HG02981 (cell line): Measurements from ENCODE around the gene CDC42EP1.
"Not testable (repeated sequence)": the region's sequence is repeated elsewhere in the genome, so short reads cannot be mapped to it uniquely, and the experiment has no call there.

Source experiments
- ATAC-seq: cut with Tn5 transposase; IDR thresholded peaks from one replicate; pipeline ENCODE4 v1.9.1; 2021; ENCODE audit warnings: mild to moderate bottlenecking, moderate library complexity; ENCODE audit not compliant: unreplicated experiment

Gene CDC42EP1

GRCh38 chr22:37533995-37534394, 26.3 kb upstream of the CDC42EP1 start:
- ATAC-seq, result no peak

- ATAC-seq, result no peak
Observed at GRCh38 chr22:37534445-37534844, 25.8 kb upstream of the CDC42EP1 start.

DNA sequence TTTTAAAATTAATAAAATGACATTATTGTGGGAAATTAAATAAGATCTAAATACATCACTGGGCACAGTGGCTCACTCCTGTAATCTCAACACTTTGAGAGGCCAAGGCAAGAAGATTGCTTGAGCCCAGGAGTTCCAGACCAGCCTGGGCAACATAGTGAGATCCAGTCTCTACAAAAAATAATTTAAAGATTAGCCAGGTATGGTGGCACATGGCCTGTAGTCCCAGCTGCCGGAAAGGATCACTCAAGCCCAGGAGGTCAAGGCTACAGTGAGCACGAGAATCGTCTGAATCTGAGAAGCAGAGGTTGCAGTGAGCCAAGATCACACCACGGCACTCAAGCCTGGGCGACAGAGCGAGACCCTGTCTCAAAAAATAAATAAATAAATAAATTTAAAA, 25.1 kb upstream of the CDC42EP1 start:
- no peak for ATAC-seq

GRCh38 chr22:37538590-37539357, 21.5 kb upstream of the CDC42EP1 start:
- ATAC-seq, result peak; percentile 94

DNA sequence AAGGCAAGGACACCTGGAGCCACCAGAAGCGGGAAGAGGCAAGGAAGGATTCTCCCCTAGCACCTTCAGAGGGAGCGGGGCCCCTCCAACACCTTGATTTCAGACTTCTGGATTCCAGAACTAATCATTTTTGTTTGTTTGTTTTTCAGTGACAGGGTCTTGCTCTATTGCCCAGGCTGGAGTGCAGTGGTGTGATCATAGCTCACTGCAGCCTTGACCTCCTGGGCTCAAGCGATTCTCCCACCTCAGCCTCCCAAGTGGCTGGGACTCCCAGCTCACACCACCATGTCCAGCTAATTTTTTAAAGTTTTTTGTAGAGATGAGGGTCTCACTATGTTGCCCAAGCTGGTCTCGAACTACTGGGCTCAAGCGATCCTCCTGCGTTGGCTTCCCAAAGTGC, 20.5 kb upstream of the CDC42EP1 start:
- ATAC-seq, result not testable (repeated sequence)

- not testable (repeated sequence) for ATAC-seq
Observed at GRCh38 chr22:37542416-37542815, 17.9 kb upstream of the CDC42EP1 start.

- ATAC-seq, result no peak
Observed at GRCh38 chr22:37542959-37543358, 17.3 kb upstream of the CDC42EP1 start.

- ATAC-seq, result no peak
Observed at GRCh38 chr22:37544955-37545702, 15.2 kb upstream of the CDC42EP1 start.

GRCh38 chr22:37545703-37546436, 14.4 kb upstream of the CDC42EP1 start:
- no peak for ATAC-seq

- ATAC-seq, result no peak
Observed at GRCh38 chr22:37546437-37547250, 13.6 kb upstream of the CDC42EP1 start.

GRCh38 chr22:37547251-37547741, 13.0 kb upstream of the CDC42EP1 start:
- ATAC-seq, result no peak

GRCh38 chr22:37549704-37550059, 10.6 kb upstream of the CDC42EP1 start:
- ATAC-seq, result no peak

- ATAC-seq, result not testable (repeated sequence)
Observed at GRCh38 chr22:37550921-37551320, 9.4 kb upstream of the CDC42EP1 start.

DNA sequence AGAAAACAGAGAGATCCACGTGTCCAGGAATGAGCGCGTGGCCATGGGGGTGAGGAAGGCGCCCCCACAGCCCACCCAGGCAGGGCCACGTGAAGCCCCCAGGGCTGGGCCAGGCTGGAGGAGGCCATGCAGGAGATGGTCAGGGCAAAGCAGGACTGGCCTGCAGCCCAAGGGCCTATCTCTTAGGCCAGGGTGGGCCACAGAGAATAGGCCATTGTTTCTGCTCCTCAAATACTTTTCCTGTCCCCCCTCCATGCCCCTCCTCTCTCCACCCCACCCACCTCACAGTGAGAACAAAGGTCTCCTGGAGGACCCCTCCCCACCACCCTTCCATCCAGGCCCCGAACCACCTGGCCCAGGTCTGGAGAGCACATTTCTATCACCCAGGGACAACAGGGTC, 8.3 kb upstream of the CDC42EP1 start:
- no peak for ATAC-seq

GRCh38 chr22:37552524-37553163, 7.6 kb upstream of the CDC42EP1 start:
- no peak for ATAC-seq

- ATAC-seq, result no peak
Observed at GRCh38 chr22:37553725-37554124, 6.6 kb upstream of the CDC42EP1 start.

DNA sequence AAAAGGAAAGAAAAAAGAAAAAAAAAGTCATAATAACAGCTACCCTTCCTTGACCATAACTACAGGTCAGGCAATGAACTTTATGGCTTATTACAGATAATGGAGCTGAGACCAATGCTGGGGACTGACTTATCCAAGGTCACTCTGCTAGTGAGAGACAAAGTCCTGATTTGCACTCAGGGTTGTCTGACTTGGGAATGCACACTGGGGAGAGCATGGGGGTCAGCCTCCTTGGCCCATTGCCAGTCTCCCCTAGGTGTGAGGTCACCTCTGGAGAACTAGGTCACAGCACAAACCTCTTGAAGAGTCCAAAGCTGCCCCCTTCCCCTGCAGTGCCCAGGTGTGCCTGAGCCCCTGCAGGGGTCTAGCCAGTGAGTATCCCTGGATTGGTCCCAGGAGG, 5.3 kb upstream of the CDC42EP1 start:
- ATAC-seq, result no peak

GRCh38 chr22:37556710-37557109, 3.6 kb upstream of the CDC42EP1 start:
- ATAC-seq, result no peak

DNA sequence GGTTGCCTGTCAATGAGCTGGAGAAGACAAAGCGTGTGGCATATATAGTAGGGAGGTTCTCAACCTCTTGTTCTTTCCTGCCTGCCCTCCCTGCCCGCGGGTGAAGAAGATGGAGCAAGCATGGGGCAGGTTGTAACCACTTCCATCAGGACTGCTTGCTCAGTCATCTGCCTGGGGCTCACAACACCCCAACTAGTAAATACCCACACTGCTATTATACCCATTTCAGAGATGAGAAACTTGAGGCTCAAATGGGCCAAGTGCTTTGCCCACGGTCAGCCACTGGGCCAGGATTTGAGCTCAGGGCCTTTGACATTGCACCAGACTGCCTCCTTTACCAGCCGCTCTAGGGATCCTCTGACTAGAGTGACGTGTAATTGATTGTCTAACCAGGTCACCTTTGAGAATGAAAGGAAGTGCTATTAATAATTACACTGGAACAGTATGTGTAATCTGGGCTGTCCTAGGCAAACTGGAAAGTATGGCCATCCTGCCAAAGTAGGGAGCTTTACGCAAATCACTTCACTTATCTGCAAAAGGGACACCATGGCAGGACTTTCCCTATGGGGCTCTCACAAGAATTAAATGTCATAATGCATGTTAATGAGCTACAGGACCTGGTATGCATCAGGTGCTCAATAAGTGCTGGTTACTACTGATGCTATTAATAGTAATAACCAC, 2.8 kb upstream of the CDC42EP1 start:
- no peak for ATAC-seq

GRCh38 chr22:37558815-37559214, 1.5 kb upstream of the CDC42EP1 start:
- ATAC-seq, result no peak
